ENCODE measurements around the gene ALPP. TPM values are rescaled to one million over a fixed set of nuclear protein-coding genes. Genes with fewer than 3 reads are reported as not detected.

The ALPP gene
- total RNA-seq, 1 experiment from 2014 or later, result 0.20 TPM

DNA sequence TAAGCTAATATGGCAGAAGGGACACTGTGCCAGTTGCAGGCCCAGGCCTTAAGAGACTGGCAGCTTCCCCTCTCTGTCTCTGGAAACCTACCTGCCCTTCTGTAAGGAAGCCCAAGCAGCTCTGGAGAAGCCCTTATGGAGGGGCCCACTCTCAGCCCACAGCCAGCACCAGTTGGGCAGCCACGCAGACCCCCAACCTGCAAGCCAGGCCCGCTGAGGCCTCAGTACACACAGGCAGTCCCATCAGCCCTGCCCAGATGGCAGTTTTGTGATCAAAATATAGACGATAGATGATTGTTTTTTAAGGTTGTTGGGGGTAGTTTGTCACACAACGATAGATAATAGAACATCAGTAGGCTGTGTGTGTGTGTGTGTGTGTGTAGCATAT is 36.8 kb upstream of the ALPP start:
- Histone ChIP-seq H3K4me1 (ENCODE audit: insufficient read depth, low read length) (no peaks in the 10 kb centered on the region), H3K18ac (ENCODE audit: insufficient read length, low read depth, low read length) (no peak overlapping the region), H4K5ac (ENCODE audit: insufficient read length, low read depth, low read length) (no peak overlapping the region), H2AK5ac (ENCODE audit: insufficient read length, low read length) (no peak overlapping the region), H3K4me2 (ENCODE audit: insufficient read depth, insufficient read length, low read length) (no peak overlapping the region), H2BK120ac (ENCODE audit: low read depth, low read length, poor library complexity, severe bottlenecking) (no peak overlapping the region), H3K27me3 (ENCODE audit: insufficient read depth, low read length) (no peaks in the 10 kb centered on the region), H3K27ac (ENCODE audit: insufficient read length, low read depth, low read length) (no peak overlapping the region), H4K91ac (ENCODE audit: insufficient read length, low read depth, low read length) (no peak overlapping the region), H3K56ac (ENCODE audit: insufficient read length, low read depth, low read length) (no peak overlapping the region), H3K79me1 (ENCODE audit: insufficient read depth, low read depth, low read length, poor library complexity, severe bottlenecking) (no peaks in the 10 kb centered on the region), H2BK12ac (ENCODE audit: insufficient read length, low read depth, low read length) (no peak overlapping the region), H3K14ac (ENCODE audit: insufficient read depth, low read length) (no peak overlapping the region), H4K20me1 (ENCODE audit: control insufficient read depth, insufficient read depth, insufficient read length) (no peaks in the 10 kb centered on the region), H3K4ac (ENCODE audit: low read depth, low read length) (no peak overlapping the region), H4K8ac (replicated peaks; ENCODE audit: insufficient read length, low read depth, low read length) (no peak overlapping the region), H2BK15ac (ENCODE audit: low read depth, low read length) (no peak overlapping the region), H3K9ac (ENCODE audit: extremely low read depth, insufficient read length, low read length) (no peak overlapping the region), H3K23me2 (ENCODE audit: insufficient read length, low read depth, low read length, poor library complexity, severe bottlenecking) (no peaks in the 10 kb centered on the region), H3T11ph (ENCODE audit: low read length) (no peak overlapping the region), H2AFZ (ENCODE audit: low read length) (no peak overlapping the region), H2BK5ac (ENCODE audit: insufficient read length, low read length) (no peak overlapping the region), H3K79me2 (ENCODE audit: insufficient read depth, low read length) (no peaks in the 10 kb centered on the region), H3K23ac (ENCODE audit: insufficient read length, low read depth, low read length) (no peak overlapping the region), H2BK20ac (ENCODE audit: low read depth, low read length, poor library complexity, severe bottlenecking) (no peak overlapping the region), H3K9me3 (ENCODE audit: control insufficient read depth, low read depth, low read length) (no peaks in the 10 kb centered on the region)
- peaks cover 14% of the 10 kb centered on the region for H3K27me3 Mint-ChIP-seq (ENCODE audit: low read depth)
- no peak for TF ChIP-seq CTCF (conservative IDR thresholded peaks at IDR 0.05)
- no peak overlapping the region for H3K4me3 Mint-ChIP-seq
- peaks cover 2 to 8% of the 10 kb centered on the region in 2 experiments; a peak in 2 of 5 replicates for H3K9me3 Mint-ChIP-seq
- peaks cover 2% of the 10 kb centered on the region in 2 experiments; a peak in 2 of 4 replicates for H3K4me1 Mint-ChIP-seq
- DNase-seq, result no peak
- no CpG with 5 or more reads among the region's 4 CpGs for WGBS (ENCODE audit: extremely low coverage, insufficient read length, low lambda C conversion rate)
- H3K27ac Mint-ChIP-seq, result no peak overlapping the region
- H3K36me3 Mint-ChIP-seq (ENCODE audit: insufficient read depth in 1 of 3, low read depth in 3 of 3), result peaks cover 0 to 5% (median 3%) of the 10 kb centered on the region in 3 experiments; a peak in 3 of 7 replicates

Measured in H9 (cell line).